Omental fat pad (tissue), 4 donors: ENCODE results near the gene DNAH1. TPM values are rescaled to one million over a fixed set of nuclear protein-coding genes. Genes with fewer than 3 reads are reported as not detected.

Experiments used
- ATAC-seq: fragments of 150-250 bp; one replicate; pipeline ENCODE4 v1.9.1; 2016; ENCODE audit warnings: mild to moderate bottlenecking, moderate library complexity; ENCODE audit not compliant: low FRiP score
- DNase-seq: peaks from one replicate; pipeline ENCODE4 v3.0.0-alpha.2; 2019; ENCODE audit warnings: low spot score
- small RNA-seq: library from RNA; depleted of rRNA; stranded (forward); fragments of <200 nt; gene quantifications from one replicate; pipeline ENCODE3, GENCODE V24; 2016
- total RNA-seq, 4 donors: library from RNA; depleted of rRNA; stranded (reverse); fragments of >200 nt; gene quantifications; one replicate each; pipeline ENCODE4 v1.1.0, GENCODE V29; 2016
- TF ChIP-seq, protein P1 (sequence below), 3 donors: fragments of 450-650 bp; IDR thresholded peaks; one replicate each; pipeline ENCODE4 v1.5.1; 2016 to 2017; ENCODE audit warnings: antibody characterized with exemption in 3 of 3, mild to moderate bottlenecking in 3 of 3, moderate library complexity in 2 of 3

Gene DNAH1
- total RNA-seq, 4 donors from 2014 or later = 6.7 to 24.9 (median 14.1) TPM

DNA sequence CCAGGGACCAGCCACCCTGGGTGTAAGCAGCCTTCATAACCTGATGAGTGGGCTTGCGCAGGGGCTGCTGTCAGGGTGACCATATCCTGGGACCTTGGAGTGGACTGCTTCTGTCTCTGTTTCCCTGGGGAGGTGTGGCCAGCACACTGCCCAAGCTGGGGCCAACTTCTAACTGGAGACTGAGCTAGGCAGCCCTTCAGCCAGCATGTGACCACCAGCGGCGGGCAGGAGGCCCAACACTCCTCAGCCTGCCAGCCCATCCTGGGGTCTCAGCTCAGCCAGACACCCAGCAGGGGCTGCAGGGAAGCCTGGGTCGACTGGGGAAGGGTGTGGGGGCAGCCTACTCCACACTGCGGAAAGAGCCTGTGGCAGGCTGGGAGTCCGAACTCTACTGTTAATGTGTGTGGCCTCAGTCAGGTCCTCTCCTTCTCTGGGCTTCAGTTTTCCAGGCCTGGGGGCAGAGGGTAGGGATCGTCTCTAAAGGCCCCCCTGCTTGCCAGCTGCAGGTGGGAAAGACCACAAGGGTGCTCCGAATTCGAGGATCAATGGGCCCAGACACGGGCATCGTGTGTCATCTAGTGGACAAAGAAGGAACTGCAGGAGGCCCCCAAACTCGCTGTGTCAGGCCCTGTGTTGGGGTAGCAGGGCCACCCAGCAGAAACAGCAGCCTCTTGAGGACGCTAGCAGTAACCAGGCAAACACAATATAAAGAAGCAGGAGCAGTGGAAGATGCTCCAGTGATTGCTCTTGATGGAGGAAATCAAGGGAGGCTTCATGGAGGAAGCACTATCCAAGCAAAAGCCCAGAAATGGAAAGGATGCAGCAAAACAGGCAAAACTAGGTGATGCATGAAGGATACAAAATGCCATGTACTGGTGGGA is 130.8 kb downstream of the DNAH1 start:
- DNase-seq (peak; percentile 52), ATAC-seq (peak; percentile 53)
- TF ChIP-seq, protein P1, sequence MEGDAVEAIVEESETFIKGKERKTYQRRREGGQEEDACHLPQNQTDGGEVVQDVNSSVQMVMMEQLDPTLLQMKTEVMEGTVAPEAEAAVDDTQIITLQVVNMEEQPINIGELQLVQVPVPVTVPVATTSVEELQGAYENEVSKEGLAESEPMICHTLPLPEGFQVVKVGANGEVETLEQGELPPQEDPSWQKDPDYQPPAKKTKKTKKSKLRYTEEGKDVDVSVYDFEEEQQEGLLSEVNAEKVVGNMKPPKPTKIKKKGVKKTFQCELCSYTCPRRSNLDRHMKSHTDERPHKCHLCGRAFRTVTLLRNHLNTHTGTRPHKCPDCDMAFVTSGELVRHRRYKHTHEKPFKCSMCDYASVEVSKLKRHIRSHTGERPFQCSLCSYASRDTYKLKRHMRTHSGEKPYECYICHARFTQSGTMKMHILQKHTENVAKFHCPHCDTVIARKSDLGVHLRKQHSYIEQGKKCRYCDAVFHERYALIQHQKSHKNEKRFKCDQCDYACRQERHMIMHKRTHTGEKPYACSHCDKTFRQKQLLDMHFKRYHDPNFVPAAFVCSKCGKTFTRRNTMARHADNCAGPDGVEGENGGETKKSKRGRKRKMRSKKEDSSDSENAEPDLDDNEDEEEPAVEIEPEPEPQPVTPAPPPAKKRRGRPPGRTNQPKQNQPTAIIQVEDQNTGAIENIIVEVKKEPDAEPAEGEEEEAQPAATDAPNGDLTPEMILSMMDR (IDR thresholded peaks at IDR 0.05) = peak in 2 of 3 donors; percentile 98 to 99

DNA sequence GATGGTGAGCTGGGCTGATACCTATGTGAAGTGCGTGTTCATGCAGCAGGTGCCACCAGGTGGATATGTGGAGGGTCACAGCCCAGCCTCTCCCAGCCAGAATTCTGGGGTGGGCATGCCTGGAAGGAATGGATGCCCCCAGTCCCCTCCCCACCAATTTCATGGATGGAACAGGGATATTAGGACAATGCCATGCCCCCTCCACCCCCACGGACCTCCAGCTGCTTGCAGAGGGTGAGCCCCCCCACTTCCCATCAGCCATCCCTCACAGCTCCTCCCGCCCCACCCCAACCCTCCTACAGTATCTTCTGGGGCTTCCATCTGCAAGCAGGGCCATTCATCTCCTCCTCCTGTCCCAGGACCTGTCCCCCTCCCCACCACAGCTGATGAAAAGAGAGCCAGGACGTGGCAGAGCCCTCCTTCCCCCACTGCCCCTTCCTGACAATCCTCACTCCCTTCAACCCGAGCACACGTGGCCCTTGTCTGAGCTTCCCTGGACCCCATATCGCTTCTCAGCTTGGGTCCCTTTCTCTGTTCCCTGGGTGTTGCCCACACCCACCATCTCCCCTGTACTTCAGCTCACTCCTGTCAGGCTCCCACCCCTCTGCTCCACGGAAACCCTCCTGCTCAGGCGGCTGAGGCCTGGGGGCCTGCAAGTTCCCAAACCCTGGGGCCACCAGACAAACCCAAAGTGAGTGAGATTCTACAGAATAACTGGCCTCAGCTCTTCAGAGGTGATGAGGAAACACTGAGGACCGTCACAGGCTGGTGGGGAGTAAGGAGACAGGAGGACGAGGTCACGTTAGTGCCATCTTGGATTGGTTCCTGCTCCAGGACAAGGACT is 131.6 kb downstream of the DNAH1 start:
- DNase-seq (no peak), ATAC-seq (no peak)
- TF ChIP-seq, protein P1 (IDR thresholded peaks at IDR 0.05) = no peak

Small RNA genes lying within 50 kb of the gene (small RNA-seq; reads per million reads assigned to genes)
- gene MIR135A1 (not detected), gene MIRLET7G (517 reads per million, percentile 98 among the genes with 10 or more reads in this experiment)

Other genes with a start within 250 kb of the DNAH1 start
- 1 to 10 TPM in 3 of 4 donors, under 1 TPM in 1; 0.65 to 2.0 (median 1.2) TPM for gene POC1A, start 161.9 kb upstream of the DNAH1 start, total RNA-seq
- gene ALAS1, start 118.2 kb upstream of the DNAH1 start, total RNA-seq = 10 to 100 TPM; 29.3 to 79.7 (median 31.0) TPM
- gene TLR9, start 90.7 kb upstream of the DNAH1 start, total RNA-seq = under 1 TPM in 1 of 4 donors, not detected in 3; 0.19 TPM
- gene TWF2, start 77.2 kb upstream of the DNAH1 start, total RNA-seq = 100 to 1,000 TPM in 1 of 4 donors, 10 to 100 TPM in 3; 50.1 to 116 (median 78.3) TPM
- 10 to 100 TPM; 17.0 to 32.2 (median 23.9) TPM for gene PPM1M, start 70.6 kb upstream of the DNAH1 start, total RNA-seq
- gene WDR82, start 37.7 kb upstream of the DNAH1 start, total RNA-seq = 10 to 100 TPM; 42.9 to 56.9 (median 51.4) TPM
- gene GLYCTK, start 28.5 kb upstream of the DNAH1 start, total RNA-seq = 10 to 100 TPM; 12.7 to 63.5 (median 41.4) TPM
- gene BAP1, start 93.7 kb downstream of the DNAH1 start, total RNA-seq = 10 to 100 TPM; 44.6 to 73.0 (median 57.4) TPM
- gene PHF7, start 94.3 kb downstream of the DNAH1 start, total RNA-seq = 10 to 100 TPM in 2 of 4 donors, 1 to 10 TPM in 2; 5.5 to 12.9 (median 9.1) TPM
- gene SEMA3G, start 128.8 kb downstream of the DNAH1 start, total RNA-seq = 100 to 1,000 TPM in 3 of 4 donors, 10 to 100 TPM in 1; 21.3 to 200 (median 131) TPM
- 1 to 10 TPM in 2 of 4 donors, not detected in 2; 2.4 to 2.5 TPM for gene TNNC1, start 137.7 kb downstream of the DNAH1 start, total RNA-seq
- 10 to 100 TPM; 59.8 to 82.3 (median 68.5) TPM for gene NISCH, start 139.3 kb downstream of the DNAH1 start, total RNA-seq
- 100 to 1,000 TPM; 231 to 610 (median 304) TPM for gene STAB1, start 179.0 kb downstream of the DNAH1 start, total RNA-seq
- gene NT5DC2, start 217.5 kb downstream of the DNAH1 start, total RNA-seq = 10 to 100 TPM; 18.3 to 50.3 (median 39.5) TPM
- 10 to 100 TPM in 2 of 4 donors, 1 to 10 TPM in 2; 3.2 to 27.9 (median 13.8) TPM for gene UQCC5, start 220.3 kb downstream of the DNAH1 start, total RNA-seq